Stimulated activated naive CD8-positive, alpha-beta T cell treated with anti-CD3 and anti-CD28 coated beads, Interleukin-15, Interleukin-2, amounts not matched to agents 100 ng/mL and 50 ng/mL, for 24 hours (primary cell): ENCODE measurements around the gene HINT2.

Source experiments
- H3K27ac Mint-ChIP-seq: one replicate; pipeline ENCODE4 v1.8.0; 2021; ENCODE audit warnings: mild to moderate bottlenecking, mixed read lengths
- H3K27me3 Mint-ChIP-seq: one replicate; pipeline ENCODE4 v1.8.0; 2021; ENCODE audit warnings: mixed read lengths
- H3K36me3 Mint-ChIP-seq: one replicate; pipeline ENCODE4 v1.8.0; 2021; ENCODE audit warnings: low read depth, mixed read lengths
- H3K4me1 Mint-ChIP-seq: one replicate; pipeline ENCODE4 v1.8.0; 2021; ENCODE audit warnings: low read depth, mixed read lengths
- H3K4me3 Mint-ChIP-seq: one replicate; pipeline ENCODE4 v1.8.0; 2021; ENCODE audit warnings: mild to moderate bottlenecking, mixed read lengths
- H3K9me3 Mint-ChIP-seq: one replicate; pipeline ENCODE4 v1.8.0; 2021; ENCODE audit warnings: mixed read lengths

HINT2 gene

GRCh38 chr9:35806101-35806500 is 8.7 kb downstream of the HINT2 start:
- Mint-ChIP-seq H3K4me1 (peaks cover 16% of the 10 kb centered on the region), H3K4me3 (no peak overlapping the region), H3K27ac (no peak overlapping the region), H3K9me3 (no peaks in the 10 kb centered on the region), H3K27me3 (no peaks in the 10 kb centered on the region), H3K36me3 (peaks cover 16% of the 10 kb centered on the region)

- Mint-ChIP-seq H3K27me3 (no peaks in the 10 kb centered on the region), H3K4me1 (peaks cover 26% of the 10 kb centered on the region), H3K9me3 (no peaks in the 10 kb centered on the region), H3K27ac (peak overlapping the region; percentile 17), H3K4me3 (no peak overlapping the region), H3K36me3 (peaks cover 26% of the 10 kb centered on the region)
Observed at GRCh38 chr9:35801328-35802128, 13.3 kb downstream of the HINT2 start.

GRCh38 chr9:35800530-35800929 is 14.3 kb downstream of the HINT2 start:
- Mint-ChIP-seq H3K4me1 (peaks cover 26% of the 10 kb centered on the region), H3K4me3 (no peak overlapping the region), H3K27me3 (no peaks in the 10 kb centered on the region), H3K9me3 (no peaks in the 10 kb centered on the region), H3K36me3 (peaks cover 26% of the 10 kb centered on the region), H3K27ac (no peak overlapping the region)

GRCh38 chr9:35798658-35799374 is 16.0 kb downstream of the HINT2 start:
- peaks cover 26% of the 10 kb centered on the region for H3K4me1 Mint-ChIP-seq
- no peaks in the 10 kb centered on the region for H3K9me3 Mint-ChIP-seq
- H3K27me3 Mint-ChIP-seq: no peaks in the 10 kb centered on the region
- H3K4me3 Mint-ChIP-seq: no peak overlapping the region
- H3K36me3 Mint-ChIP-seq: peaks cover 26% of the 10 kb centered on the region
- peak overlapping the region; percentile 71 for H3K27ac Mint-ChIP-seq

GRCh38 chr9:35797311-35798109 is 17.3 kb downstream of the HINT2 start:
- no peaks in the 10 kb centered on the region for H3K27me3 Mint-ChIP-seq
- H3K4me3 Mint-ChIP-seq: no peak overlapping the region
- H3K27ac Mint-ChIP-seq: no peak overlapping the region
- H3K36me3 Mint-ChIP-seq: peaks cover 23% of the 10 kb centered on the region
- H3K4me1 Mint-ChIP-seq: peaks cover 26% of the 10 kb centered on the region
- H3K9me3 Mint-ChIP-seq: no peaks in the 10 kb centered on the region

- Mint-ChIP-seq H3K27ac (no peak overlapping the region), H3K4me1 (peaks cover 26% of the 10 kb centered on the region), H3K9me3 (no peaks in the 10 kb centered on the region), H3K4me3 (no peak overlapping the region), H3K36me3 (peaks cover 10% of the 10 kb centered on the region), H3K27me3 (no peaks in the 10 kb centered on the region)
Observed at GRCh38 chr9:35795695-35796094, 19.1 kb downstream of the HINT2 start.

- H3K27me3 Mint-ChIP-seq: no peaks in the 10 kb centered on the region
Observed at GRCh38 chr9:35793461-35793860, 21.4 kb downstream of the HINT2 start.

GRCh38 chr9:35792826-35793225 is 22.0 kb downstream of the HINT2 start:
- peaks cover 11% of the 10 kb centered on the region for H3K36me3 Mint-ChIP-seq
- H3K9me3 Mint-ChIP-seq: no peaks in the 10 kb centered on the region
- H3K27me3 Mint-ChIP-seq: no peaks in the 10 kb centered on the region
- no peak overlapping the region for H3K4me3 Mint-ChIP-seq
- H3K27ac Mint-ChIP-seq: no peak overlapping the region
- peaks cover 9% of the 10 kb centered on the region for H3K4me1 Mint-ChIP-seq

More at GRCh38 chr9:35793461-35793860, 21.4 kb downstream of the HINT2 start:
- peaks cover 9% of the 10 kb centered on the region for H3K36me3 Mint-ChIP-seq
- H3K27ac Mint-ChIP-seq: no peak overlapping the region
- H3K4me3 Mint-ChIP-seq: no peak overlapping the region
- no peaks in the 10 kb centered on the region for H3K9me3 Mint-ChIP-seq
- H3K4me1 Mint-ChIP-seq: peaks cover 15% of the 10 kb centered on the region

GRCh38 chr9:35792024-35792813 is 22.6 kb downstream of the HINT2 start:
- H3K9me3 Mint-ChIP-seq: no peaks in the 10 kb centered on the region
- no peaks in the 10 kb centered on the region for H3K27me3 Mint-ChIP-seq
- peaks cover 4% of the 10 kb centered on the region for H3K4me1 Mint-ChIP-seq
- H3K4me3 Mint-ChIP-seq: no peak overlapping the region
- H3K27ac Mint-ChIP-seq: no peak overlapping the region
- H3K36me3 Mint-ChIP-seq: peaks cover 15% of the 10 kb centered on the region

GRCh38 chr9:35791297-35791921 is 23.4 kb downstream of the HINT2 start, which contains the start of gene NPR2:
NPR2 (plus strand) TSS chr9:35791591; CDS start chr9:35792409, 818 bp downstream.
- H3K36me3 Mint-ChIP-seq: peaks cover 18% of the 10 kb centered on the region

GRCh38 chr9:35790385-35791296 is 24.2 kb downstream of the HINT2 start:
- Mint-ChIP-seq H3K36me3 (peaks cover 25% of the 10 kb centered on the region), H3K4me1 (no peaks in the 10 kb centered on the region), H3K9me3 (no peaks in the 10 kb centered on the region), H3K4me3 (no peak overlapping the region), H3K27me3 (no peaks in the 10 kb centered on the region), H3K27ac (no peak overlapping the region)

More at GRCh38 chr9:35791297-35791921, 23.4 kb downstream of the HINT2 start, which contains the start of gene NPR2:
- Mint-ChIP-seq H3K27me3 (no peaks in the 10 kb centered on the region), H3K9me3 (no peaks in the 10 kb centered on the region), H3K4me3 (no peak within 1 kb of the TSS), H3K4me1 (no peaks in the 10 kb centered on the region), H3K27ac (no peak within 1 kb of the TSS)

GRCh38 chr9:35790025-35790384 is 24.8 kb downstream of the HINT2 start:
- Mint-ChIP-seq H3K4me1 (no peaks in the 10 kb centered on the region), H3K9me3 (no peaks in the 10 kb centered on the region), H3K27ac (no peak overlapping the region), H3K27me3 (no peaks in the 10 kb centered on the region), H3K4me3 (no peak overlapping the region), H3K36me3 (peaks cover 26% of the 10 kb centered on the region)

GRCh38 chr9:35789541-35789940 is 25.3 kb downstream of the HINT2 start:
- Mint-ChIP-seq H3K9me3 (no peaks in the 10 kb centered on the region), H3K27me3 (no peaks in the 10 kb centered on the region), H3K36me3 (peaks cover 26% of the 10 kb centered on the region), H3K4me1 (no peaks in the 10 kb centered on the region), H3K27ac (no peak overlapping the region), H3K4me3 (no peak overlapping the region)
